ENCODE results near the gene RSRC1. TPM values are rescaled to one million over a fixed set of nuclear protein-coding genes. Genes with fewer than 3 reads are reported as not detected.

Gene RSRC1
- total RNA-seq, 2 experiments from 2014 or later: 76.3 to 78.1 TPM

DNA sequence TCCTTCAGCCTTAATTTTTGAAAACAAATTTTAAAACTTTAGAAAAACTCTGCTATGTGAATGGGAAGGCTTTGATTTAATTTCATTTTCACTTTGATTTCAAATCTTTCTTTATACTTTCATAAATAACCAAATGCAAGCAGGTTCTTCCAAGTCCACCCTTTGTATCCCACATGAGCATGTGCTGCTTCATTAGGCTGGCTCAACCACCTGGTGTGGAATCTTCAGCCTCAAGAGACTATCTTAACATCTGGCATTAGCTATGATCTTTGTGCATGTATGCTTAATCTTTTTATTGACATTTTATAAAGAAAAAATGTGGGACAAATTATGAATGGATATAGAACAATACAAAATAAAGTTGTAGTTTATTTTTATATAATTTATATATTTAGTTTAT is 379.3 kb downstream of the RSRC1 start:
- no TSS peak for BruUV-seq (replicated peaks)
- no peaks in the 10 kb centered on the region for H3K4me1 ChIP-seq (ENCODE audit: insufficient read depth, low read length, poor library complexity, severe bottlenecking)
- no peak overlapping the region for H3K27ac ChIP-seq (ENCODE audit: low read depth, low read length, poor library complexity, severe bottlenecking)
- no peak for DNase-seq (ENCODE audit: low spot score)
- H3K4me2 ChIP-seq (ENCODE audit: low read length): no peak overlapping the region
- TF ChIP-seq, protein P1, sequence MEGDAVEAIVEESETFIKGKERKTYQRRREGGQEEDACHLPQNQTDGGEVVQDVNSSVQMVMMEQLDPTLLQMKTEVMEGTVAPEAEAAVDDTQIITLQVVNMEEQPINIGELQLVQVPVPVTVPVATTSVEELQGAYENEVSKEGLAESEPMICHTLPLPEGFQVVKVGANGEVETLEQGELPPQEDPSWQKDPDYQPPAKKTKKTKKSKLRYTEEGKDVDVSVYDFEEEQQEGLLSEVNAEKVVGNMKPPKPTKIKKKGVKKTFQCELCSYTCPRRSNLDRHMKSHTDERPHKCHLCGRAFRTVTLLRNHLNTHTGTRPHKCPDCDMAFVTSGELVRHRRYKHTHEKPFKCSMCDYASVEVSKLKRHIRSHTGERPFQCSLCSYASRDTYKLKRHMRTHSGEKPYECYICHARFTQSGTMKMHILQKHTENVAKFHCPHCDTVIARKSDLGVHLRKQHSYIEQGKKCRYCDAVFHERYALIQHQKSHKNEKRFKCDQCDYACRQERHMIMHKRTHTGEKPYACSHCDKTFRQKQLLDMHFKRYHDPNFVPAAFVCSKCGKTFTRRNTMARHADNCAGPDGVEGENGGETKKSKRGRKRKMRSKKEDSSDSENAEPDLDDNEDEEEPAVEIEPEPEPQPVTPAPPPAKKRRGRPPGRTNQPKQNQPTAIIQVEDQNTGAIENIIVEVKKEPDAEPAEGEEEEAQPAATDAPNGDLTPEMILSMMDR (conservative IDR thresholded peaks at IDR 0.05; ENCODE audit: low read length): no peak
- TF ChIP-seq EZH2phosphoT487 (IDR thresholded peaks at IDR 0.05; ENCODE audit: borderline replicate concordance, low read depth, low read length): no peak
- intact Hi-C loops (cut with micrococcal nuclease; ENCODE audit: unreplicated experiment): no loop called here
- no peaks in the 10 kb centered on the region for H3K79me2 ChIP-seq (ENCODE audit: insufficient read depth, low read depth, low read length)
- H3K4me3 ChIP-seq (ENCODE audit: low read depth, low read length, poor library complexity, severe bottlenecking): no peak overlapping the region
- ChIA-PET CTCF (ENCODE audit: unreplicated experiment) (no interaction called here), POLR2A (interaction anchor here (0.6 to 1.2 kb wide), 4 partner anchors 9 to 522 kb away, joined by 3 to 6 read pairs (median 4); no protein-coding TSS in a partner anchor)
- no peaks in the 10 kb centered on the region for H3K9me3 ChIP-seq (ENCODE audit: low read length)
- no peaks in the 10 kb centered on the region for H3K9me2 ChIP-seq (ENCODE audit: insufficient read depth, low read length)
- no peaks in the 10 kb centered on the region for H3K36me3 ChIP-seq (ENCODE audit: insufficient read depth, low read length)
- no peak overlapping the region for H2AFZ ChIP-seq (ENCODE audit: low read length)
- no peaks in the 10 kb centered on the region for H4K20me1 ChIP-seq (ENCODE audit: insufficient read depth, low read length)

DNA sequence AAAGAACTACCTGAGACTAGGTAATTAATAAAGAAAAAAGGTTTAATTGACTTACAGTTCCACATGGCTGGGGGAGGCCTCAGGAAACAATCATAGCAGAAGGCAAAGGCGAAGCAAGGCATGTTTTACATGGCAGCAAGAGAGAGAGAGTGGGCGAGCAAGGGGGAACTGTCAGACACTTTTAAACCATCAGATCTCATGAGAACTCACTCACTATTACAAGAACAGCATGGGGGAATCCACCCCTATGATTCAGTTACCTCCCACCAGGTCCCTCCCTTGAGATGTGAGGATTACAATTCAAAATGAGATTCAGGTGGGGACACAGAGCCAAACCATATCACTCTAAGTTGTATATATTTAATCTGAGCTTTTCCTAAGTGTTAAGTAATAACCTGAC is 382.1 kb downstream of the RSRC1 start:
- Histone ChIP-seq H3K27ac (ENCODE audit: low read depth, low read length, poor library complexity, severe bottlenecking) (no peak overlapping the region), H3K9me2 (ENCODE audit: insufficient read depth, low read length) (no peaks in the 10 kb centered on the region), H2AFZ (ENCODE audit: low read length) (no peak overlapping the region), H4K20me1 (ENCODE audit: insufficient read depth, low read length) (no peaks in the 10 kb centered on the region), H3K79me2 (ENCODE audit: insufficient read depth, low read depth, low read length) (no peaks in the 10 kb centered on the region), H3K36me3 (ENCODE audit: insufficient read depth, low read length) (no peaks in the 10 kb centered on the region), H3K4me2 (ENCODE audit: low read length) (no peak overlapping the region), H3K9me3 (ENCODE audit: low read length) (no peaks in the 10 kb centered on the region), H3K4me1 (ENCODE audit: insufficient read depth, low read length, poor library complexity, severe bottlenecking) (no peaks in the 10 kb centered on the region), H3K4me3 (ENCODE audit: low read depth, low read length, poor library complexity, severe bottlenecking) (no peak overlapping the region)
- POLR2A ChIA-PET: no interaction called here
- no peak for TF ChIP-seq EZH2phosphoT487 (IDR thresholded peaks at IDR 0.05; ENCODE audit: borderline replicate concordance, low read depth, low read length)
- TF ChIP-seq, protein P1 (conservative IDR thresholded peaks at IDR 0.05; ENCODE audit: low read length): no peak
- no TSS peak for BruUV-seq (replicated peaks)
- CTCF ChIA-PET (ENCODE audit: unreplicated experiment): no interaction called here
- intact Hi-C loops (cut with micrococcal nuclease; ENCODE audit: unreplicated experiment): no loop called here
- no peak for DNase-seq (ENCODE audit: low spot score)

DNA sequence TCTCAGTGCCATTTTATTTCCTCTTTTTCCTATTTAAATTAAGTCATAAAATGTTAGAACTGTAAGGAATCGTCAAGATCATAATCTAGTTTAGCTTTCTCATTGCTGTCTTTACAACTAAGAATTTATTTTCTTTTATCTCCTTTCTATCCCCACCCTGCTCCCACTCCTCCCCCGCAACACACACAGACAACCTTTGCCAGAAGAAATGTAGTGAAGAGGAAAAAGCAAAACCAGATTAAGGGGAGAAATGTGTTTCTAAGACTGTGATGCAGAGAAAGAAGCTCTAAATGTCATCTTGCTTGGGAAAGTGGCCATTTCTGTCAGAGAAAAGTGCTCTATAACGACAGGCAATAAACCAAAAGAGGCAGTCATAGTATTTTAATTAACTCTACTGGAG is 382.8 kb downstream of the RSRC1 start:
- Histone ChIP-seq H3K27ac (ENCODE audit: low read depth, low read length, poor library complexity, severe bottlenecking) (no peak overlapping the region), H3K4me1 (ENCODE audit: insufficient read depth, low read length, poor library complexity, severe bottlenecking) (no peaks in the 10 kb centered on the region), H3K4me2 (ENCODE audit: low read length) (no peak overlapping the region), H4K20me1 (ENCODE audit: insufficient read depth, low read length) (no peaks in the 10 kb centered on the region), H3K36me3 (ENCODE audit: insufficient read depth, low read length) (no peaks in the 10 kb centered on the region), H2AFZ (ENCODE audit: low read length) (no peak overlapping the region), H3K79me2 (ENCODE audit: insufficient read depth, low read depth, low read length) (no peaks in the 10 kb centered on the region), H3K9me2 (ENCODE audit: insufficient read depth, low read length) (no peaks in the 10 kb centered on the region), H3K4me3 (ENCODE audit: low read depth, low read length, poor library complexity, severe bottlenecking) (no peak overlapping the region), H3K9me3 (ENCODE audit: low read length) (no peaks in the 10 kb centered on the region)
- DNase-seq (ENCODE audit: low spot score): no peak
- CTCF ChIA-PET (ENCODE audit: unreplicated experiment): no interaction called here
- no TSS peak for BruUV-seq (replicated peaks)
- TF ChIP-seq, protein P1 (conservative IDR thresholded peaks at IDR 0.05; ENCODE audit: low read length): no peak
- no peak for TF ChIP-seq EZH2phosphoT487 (IDR thresholded peaks at IDR 0.05; ENCODE audit: borderline replicate concordance, low read depth, low read length)
- intact Hi-C loops (cut with micrococcal nuclease; ENCODE audit: unreplicated experiment): no loop called here
- POLR2A ChIA-PET: no interaction called here
